CD14-positive monocyte (primary cell): ENCODE results near the gene ADAMTS20. TPM values are rescaled to one million over a fixed set of nuclear protein-coding genes. Genes with fewer than 3 reads are reported as not detected.

ENCODE experiments used
- DNase-seq, 3 donors: peaks; one replicate each; pipeline ENCODE4 v3.0.0-alpha.2; 2011 to 2022
- H2AFZ ChIP-seq: 2 replicates; pipeline ENCODE4 v1.6.0; 2012; ENCODE audit warnings: mild to moderate bottlenecking, low read depth, low read length, inconsistent platforms; ENCODE audit not compliant: insufficient read depth, poor library complexity, severe bottlenecking
- H3K27ac ChIP-seq, 2 donors: 1 replicate in 1 of 2; 2 replicates in 1 of 2; pipeline ENCODE4 v1.5.1; 2012 to 2013; ENCODE audit warnings: low read length in 2 of 2, control low read depth in 1 of 2, inconsistent platforms in 1 of 2, low read depth in 1 of 2, mild to moderate bottlenecking in 1 of 2
- H3K27me3 ChIP-seq, 2 donors: one replicate each; pipeline versions ENCODE4 v1.6.0 to v1.6.1; 2011 to 2013; ENCODE audit warnings: low read length in 2 of 2; ENCODE audit not compliant: control insufficient read depth in 2 of 2, insufficient read depth in 2 of 2
- H3K36me3 ChIP-seq, 2 donors: replicated peaks in 1 of 2; 1 replicate in 1 of 2; 2 replicates in 1 of 2; pipeline versions ENCODE4 v1.5.1 to v1.6.1; 2012 to 2013; ENCODE audit warnings: low read length in 2 of 2, control low read depth in 1 of 2, inconsistent platforms in 1 of 2, mild to moderate bottlenecking in 1 of 2; ENCODE audit not compliant: insufficient read depth in 2 of 2, control insufficient read depth in 1 of 2
- H3K4me1 ChIP-seq, 2 donors: 1 replicate in 1 of 2; 2 replicates in 1 of 2; pipeline versions ENCODE4 v1.5.1 to v1.6.1; 2012 to 2013; ENCODE audit warnings: low read length in 2 of 2, control low read depth in 1 of 2, inconsistent platforms in 1 of 2, mild to moderate bottlenecking in 1 of 2, moderate library complexity in 1 of 2; ENCODE audit not compliant: insufficient read depth in 2 of 2, control insufficient read depth in 1 of 2
- H3K4me2 ChIP-seq: replicated peaks from 2 replicates; pipeline ENCODE3; 2012; ENCODE audit warnings: low read length, moderate library complexity, mild to moderate bottlenecking; ENCODE audit not compliant: poor library complexity, severe bottlenecking; ENCODE audit errors: extremely low read depth
- H3K4me3 ChIP-seq, 3 experiments: fragments of 200-600 bp in 1 of 3; sonication (generic) in 1 of 3; replicated peaks in 1 of 3; 1 replicate in 2 of 3; 2 replicates in 1 of 3; pipeline ENCODE4 v1.5.1; 2011 to 2013; ENCODE audit warnings: low read length in 3 of 3, mild to moderate bottlenecking in 3 of 3, control low read depth in 2 of 3, low read depth in 2 of 3, inconsistent platforms in 1 of 3, moderate library complexity in 1 of 3
- H3K79me2 ChIP-seq: 2 replicates; pipeline ENCODE4 v1.6.0; 2012; ENCODE audit warnings: mild to moderate bottlenecking, control low read depth, inconsistent platforms, low read length, moderate library complexity; ENCODE audit not compliant: insufficient read depth
- H3K9ac ChIP-seq: 2 replicates; pipeline ENCODE4 v1.6.0; 2017; ENCODE audit warnings: low read length, mild to moderate bottlenecking; ENCODE audit not compliant: insufficient read depth, poor library complexity, severe bottlenecking
- H3K9me3 ChIP-seq, 2 donors: replicated peaks in 1 of 2; 1 replicate in 1 of 2; 2 replicates in 1 of 2; pipeline versions ENCODE4 v1.5.1 to v1.6.1; 2012 to 2013; ENCODE audit warnings: low read length in 2 of 2, control low read depth in 1 of 2; ENCODE audit not compliant: control insufficient read depth in 1 of 2, insufficient read depth in 1 of 2
- H4K20me1 ChIP-seq: 2 replicates; pipeline ENCODE4 v1.6.0; 2012; ENCODE audit warnings: mild to moderate bottlenecking, low read length, control low read depth, moderate library complexity; ENCODE audit not compliant: insufficient read depth
- H3K27ac Mint-ChIP-seq, 7 donors: one replicate each; pipeline ENCODE4 v1.8.0; 2020; ENCODE audit warnings: mild to moderate bottlenecking in 7 of 7, mixed read lengths in 7 of 7, moderate library complexity in 6 of 7, inconsistent platforms in 2 of 7
- H3K27me3 Mint-ChIP-seq, 3 donors: one replicate each; pipeline ENCODE4 v1.8.0; 2021 to 2022; ENCODE audit warnings: low read depth in 3 of 3, mild to moderate bottlenecking in 3 of 3, mixed read lengths in 3 of 3, moderate library complexity in 3 of 3, inconsistent platforms in 1 of 3
- H3K36me3 Mint-ChIP-seq, 2 donors: one replicate each; pipeline ENCODE4 v1.8.0; 2020; ENCODE audit warnings: mixed read lengths in 2 of 2, inconsistent platforms in 1 of 2, mild to moderate bottlenecking in 1 of 2
- H3K4me1 Mint-ChIP-seq: one replicate; pipeline ENCODE4 v1.8.0; 2020; ENCODE audit warnings: mild to moderate bottlenecking, mixed read lengths
- H3K4me3 Mint-ChIP-seq, 2 donors: one replicate each; pipeline ENCODE4 v1.8.0; 2020; ENCODE audit warnings: mild to moderate bottlenecking in 2 of 2, mixed read lengths in 2 of 2, moderate library complexity in 1 of 2
- H3K9me3 Mint-ChIP-seq, 7 donors: one replicate each; pipeline ENCODE4 v1.8.0; 2020 to 2022; ENCODE audit warnings: mixed read lengths in 7 of 7, mild to moderate bottlenecking in 6 of 7, moderate library complexity in 6 of 7, inconsistent platforms in 2 of 7
- CTCF ChIP-seq: fragments of 200-600 bp; IDR thresholded peaks from one replicate; pipeline ENCODE4 v1.8.0; 2022; ENCODE audit warnings: antibody characterized with exemption, mild to moderate bottlenecking
- WGBS: methylation state at CpG from one replicate; pipeline ENCODE4 v1.1.5; 2013; ENCODE audit warnings: missing lambda C conversion rate; ENCODE audit not compliant: insufficient coverage; 5-methylcytosine and 5-hydroxymethylcytosine counted together
- intact Hi-C, 2 donors: fragments of 100-400 bp; cut with micrococcal nuclease; formaldehyde crosslinking; loops; one replicate each; pipeline versions ENCODE4 v1.15.0 to v1.15.1; 2023
- polyA plus RNA-seq, 3 donors: library from polyadenylated mRNA; depleted of rRNA in 1 of 3; unstranded in 2 of 3; stranded (reverse) in 1 of 3; fragments of 300-500 nt in 2 of 3; fragments of >200 nt in 1 of 3; fragmentation: Illumina TruSeq in 2 of 3; gene quantifications; 1 replicate in 2 of 3; 2 replicates in 1 of 3; pipeline ENCODE4 v1.2.3, GENCODE V29; 2012 to 2021

The ADAMTS20 gene
- polyA plus RNA-seq, 3 donors, result not detected

- 46% methylated on average over 13 of the region's 27 CpGs for WGBS
These were observed 19.9 kb upstream of the ADAMTS20 start for GRCh38 chr12:43571885-43572284.

GRCh38 chr12:43556057-43556456 lies 4.1 kb upstream of the ADAMTS20 start:
- H3K9me3 ChIP-seq, result peaks cover 19 to 46% of the 10 kb centered on the region in 2 donors
- H3K27me3 Mint-ChIP-seq, result peaks cover 20 to 28% (median 28%) of the 10 kb centered on the region in 3 donors
- no peaks in the 10 kb centered on the region for H3K36me3 ChIP-seq
- intact Hi-C loops, result no loop called here
- TF ChIP-seq CTCF, result no peak
- no peaks in the 10 kb centered on the region for H3K4me1 ChIP-seq
- H3K27ac Mint-ChIP-seq, result no peak overlapping the region
- H3K4me1 Mint-ChIP-seq, result no peaks in the 10 kb centered on the region
- DNase-seq, result no peak
- H4K20me1 ChIP-seq, result no peaks in the 10 kb centered on the region
- no peak overlapping the region for H3K4me3 ChIP-seq
- no peak overlapping the region for H3K4me2 ChIP-seq
- H2AFZ ChIP-seq, result no peak overlapping the region
- no peak overlapping the region for H3K9ac ChIP-seq
- H3K36me3 Mint-ChIP-seq, result no peaks in the 10 kb centered on the region
- peaks cover 5 to 31% (median 21%) of the 10 kb centered on the region in 7 donors for H3K9me3 Mint-ChIP-seq
- H3K79me2 ChIP-seq, result no peaks in the 10 kb centered on the region
- peaks cover 0 to 24% of the 10 kb centered on the region in 2 donors for H3K27me3 ChIP-seq
- no peak overlapping the region for H3K4me3 Mint-ChIP-seq
- H3K27ac ChIP-seq, result no peak overlapping the region

More at GRCh38 chr12:43571885-43572284, 19.9 kb upstream of the ADAMTS20 start:
- H3K4me3 Mint-ChIP-seq, result no peak overlapping the region
- H3K79me2 ChIP-seq, result no peaks in the 10 kb centered on the region
- no peak overlapping the region for H3K27ac ChIP-seq
- H3K36me3 ChIP-seq, result no peaks in the 10 kb centered on the region
- no peak overlapping the region for H2AFZ ChIP-seq
- H3K4me1 Mint-ChIP-seq, result no peaks in the 10 kb centered on the region
- H3K9me3 ChIP-seq, result peaks cover 0 to 5% of the 10 kb centered on the region in 2 donors
- peaks cover 3 to 15% (median 10%) of the 10 kb centered on the region in 7 donors for H3K9me3 Mint-ChIP-seq
- DNase-seq, result no peak
- no peaks in the 10 kb centered on the region for H4K20me1 ChIP-seq
- no peaks in the 10 kb centered on the region for H3K27me3 Mint-ChIP-seq
- no peak overlapping the region for H3K27ac Mint-ChIP-seq
- no peaks in the 10 kb centered on the region for H3K27me3 ChIP-seq
- H3K36me3 Mint-ChIP-seq, result no peaks in the 10 kb centered on the region
- TF ChIP-seq CTCF, result no peak
- no peak overlapping the region for H3K4me3 ChIP-seq
- no peaks in the 10 kb centered on the region for H3K4me1 ChIP-seq
- no peak overlapping the region for H3K4me2 ChIP-seq
- intact Hi-C loops, result no loop called here
- H3K9ac ChIP-seq, result no peak overlapping the region
